ENCODE results near the gene SAMD4A.

GRCh38 chr14:54597795-54598443, 31.0 kb downstream of the SAMD4A start:
- no peak for TF ChIP-seq CTCF (IDR thresholded peaks at IDR 0.05; ENCODE audit: low read length)
- no peak for TF ChIP-seq EZH2 (IDR thresholded peaks at IDR 0.05; ENCODE audit: borderline replicate concordance, low read length)

All from OCI-LY1 (cell line).